Measurements from ENCODE around the gene TVP23B. TPM values are rescaled to one million over a fixed set of nuclear protein-coding genes. Genes with fewer than 3 reads are reported as not detected.
"Not testable (repeated sequence)": the region's sequence is repeated elsewhere in the genome, so short reads cannot be mapped to it uniquely, and the experiment has no call there.

TVP23B gene
- total and polyA plus RNA-seq, 3 experiments from 2014 or later = 38.8 to 53.1 (median 44.4) TPM

DNA sequence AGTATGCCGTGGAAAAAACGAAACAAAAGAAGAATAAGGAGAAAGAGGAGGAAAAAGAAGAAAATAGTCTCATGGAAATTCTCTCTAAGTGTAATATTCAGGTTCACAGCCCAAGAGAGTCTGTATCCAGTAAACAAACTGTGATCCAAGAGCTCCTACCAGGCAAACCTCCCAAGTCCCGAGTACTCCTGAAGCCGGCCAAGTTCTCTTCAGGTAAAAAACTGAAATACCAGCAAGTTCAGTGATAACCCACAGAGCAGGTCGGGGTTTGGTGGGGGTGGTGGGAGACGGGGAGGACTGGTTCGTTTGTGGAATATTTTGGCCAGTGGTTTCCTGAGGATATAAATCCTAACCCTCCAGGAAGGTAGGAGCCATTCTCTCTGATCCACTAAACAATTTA is 8.5 kb upstream of the TVP23B start:
- Mint-ChIP-seq H3K4me3 (no peak overlapping the region), H3K27ac (no peak overlapping the region), H3K27me3 (peaks cover 4 to 9% of the 10 kb centered on the region in 2 donors), H3K4me1 (no peaks in the 10 kb centered on the region), H3K9me3 (no peaks in the 10 kb centered on the region), H3K36me3 (peaks cover 0 to 4% (median 0%) of the 10 kb centered on the region in 3 donors)
- no peak for DNase-seq
- Histone ChIP-seq H3K4me1 (ENCODE audit: insufficient read depth, low read length) (no peaks in the 10 kb centered on the region), H3K9me3 (ENCODE audit: low read length) (no peaks in the 10 kb centered on the region), H3K27me3 (ENCODE audit: insufficient read depth, low read length, poor library complexity, severe bottlenecking) (no peaks in the 10 kb centered on the region), H3K4me3 (ENCODE audit: low read length) (no peak overlapping the region), H3K36me3 (ENCODE audit: insufficient read depth, low read length) (no peaks in the 10 kb centered on the region), H3K27ac (ENCODE audit: low read depth, low read length) (no peak overlapping the region)
- ChIA-PET POLR2A (no interaction called here), CTCF (no interaction called here)

- DNase-seq = peak in 1 of 5 donors; percentile 17
- H3K27me3 Mint-ChIP-seq; H3K27ac ChIP-seq (ENCODE audit: low read depth, low read length); H3K4me3 ChIP-seq (ENCODE audit: low read length); POLR2A ChIA-PET; H3K4me1 ChIP-seq (ENCODE audit: insufficient read depth, low read length); H3K9me3 Mint-ChIP-seq; H3K36me3 Mint-ChIP-seq; H3K27me3 ChIP-seq (ENCODE audit: insufficient read depth, low read length, poor library complexity, severe bottlenecking); H3K36me3 ChIP-seq (ENCODE audit: insufficient read depth, low read length); H3K9me3 ChIP-seq (ENCODE audit: low read length); CTCF ChIA-PET: not testable (repeated sequence)
- Mint-ChIP-seq H3K27ac (peak overlapping the region; percentile 42 to 92 (median 76)), H3K4me3 (peak overlapping the region in 5 of 7 donors; percentile 43 to 67 (median 59)), H3K4me1 (peaks cover 20 to 36% (median 32%) of the 10 kb centered on the region in 3 donors)
Observed at GRCh38 chr17:18781805-18782204, 822 bp downstream of the TVP23B start.

- H3K9me3 ChIP-seq (ENCODE audit: low read length); CTCF ChIA-PET; H3K9me3 Mint-ChIP-seq; H3K27me3 Mint-ChIP-seq; POLR2A ChIA-PET; H3K27ac ChIP-seq (ENCODE audit: low read depth, low read length); DNase-seq; H3K27me3 ChIP-seq (ENCODE audit: insufficient read depth, low read length, poor library complexity, severe bottlenecking); H3K36me3 ChIP-seq (ENCODE audit: insufficient read depth, low read length); H3K4me1 ChIP-seq (ENCODE audit: insufficient read depth, low read length); H3K4me3 ChIP-seq (ENCODE audit: low read length): not testable (repeated sequence)
- peaks cover 0 to 29% (median 2%) of the 10 kb centered on the region in 3 donors for H3K36me3 Mint-ChIP-seq
- peak overlapping the region in 1 of 7 donors; percentile 89 for H3K4me3 Mint-ChIP-seq
- H3K27ac Mint-ChIP-seq = peak overlapping the region in 5 of 8 donors; percentile 7 to 83 (median 41)
- H3K4me1 Mint-ChIP-seq = peaks cover 30 to 58% (median 51%) of the 10 kb centered on the region in 3 donors
Observed at GRCh38 chr17:18785933-18786332, 5.0 kb downstream of the TVP23B start.

- H3K27ac ChIP-seq (ENCODE audit: low read depth, low read length); H3K4me3 Mint-ChIP-seq; POLR2A ChIA-PET; H3K27me3 ChIP-seq (ENCODE audit: insufficient read depth, low read length, poor library complexity, severe bottlenecking); H3K4me1 ChIP-seq (ENCODE audit: insufficient read depth, low read length); H3K9me3 ChIP-seq (ENCODE audit: low read length); H3K27me3 Mint-ChIP-seq; DNase-seq; H3K4me3 ChIP-seq (ENCODE audit: low read length); H3K36me3 ChIP-seq (ENCODE audit: insufficient read depth, low read length); H3K9me3 Mint-ChIP-seq; CTCF ChIA-PET: not testable (repeated sequence)
- Mint-ChIP-seq H3K36me3 (peaks cover 0 to 31% (median 2%) of the 10 kb centered on the region in 3 donors), H3K4me1 (peaks cover 30 to 56% (median 51%) of the 10 kb centered on the region in 3 donors), H3K27ac (peak overlapping the region in 1 of 8 donors; percentile 22)
Observed at GRCh38 chr17:18786890-18787289, 5.9 kb downstream of the TVP23B start.

DNA sequence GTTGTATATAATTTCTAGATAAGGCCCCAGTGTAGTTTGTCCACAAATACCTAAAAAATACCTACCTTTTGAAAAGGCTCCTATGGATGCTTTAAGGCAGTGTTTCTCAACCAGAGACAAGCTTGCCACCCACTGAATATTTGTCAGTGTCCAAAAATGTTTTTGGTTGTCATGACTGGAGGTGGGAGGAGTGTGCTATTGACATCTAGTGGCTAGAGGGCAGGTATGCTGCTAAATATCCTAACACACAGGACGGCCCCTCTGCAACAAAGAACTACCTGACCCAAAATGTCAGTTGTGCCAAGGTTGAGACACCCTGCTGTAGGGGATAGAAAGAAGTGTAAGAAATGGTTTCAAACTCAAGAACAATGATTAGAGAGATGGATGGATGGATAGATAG is 10.4 kb downstream of the TVP23B start:
- H3K27ac ChIP-seq (ENCODE audit: low read depth, low read length); H3K27me3 Mint-ChIP-seq; H3K27ac Mint-ChIP-seq; DNase-seq; POLR2A ChIA-PET; H3K9me3 ChIP-seq (ENCODE audit: low read length); H3K27me3 ChIP-seq (ENCODE audit: insufficient read depth, low read length, poor library complexity, severe bottlenecking); H3K9me3 Mint-ChIP-seq; H3K4me3 ChIP-seq (ENCODE audit: low read length); H3K4me1 ChIP-seq (ENCODE audit: insufficient read depth, low read length); H3K4me3 Mint-ChIP-seq; CTCF ChIA-PET; H3K36me3 ChIP-seq (ENCODE audit: insufficient read depth, low read length): not testable (repeated sequence)
- peaks cover 0 to 39% (median 2%) of the 10 kb centered on the region in 3 donors for H3K36me3 Mint-ChIP-seq
- H3K4me1 Mint-ChIP-seq = peaks cover 21 to 42% (median 40%) of the 10 kb centered on the region in 3 donors

DNA sequence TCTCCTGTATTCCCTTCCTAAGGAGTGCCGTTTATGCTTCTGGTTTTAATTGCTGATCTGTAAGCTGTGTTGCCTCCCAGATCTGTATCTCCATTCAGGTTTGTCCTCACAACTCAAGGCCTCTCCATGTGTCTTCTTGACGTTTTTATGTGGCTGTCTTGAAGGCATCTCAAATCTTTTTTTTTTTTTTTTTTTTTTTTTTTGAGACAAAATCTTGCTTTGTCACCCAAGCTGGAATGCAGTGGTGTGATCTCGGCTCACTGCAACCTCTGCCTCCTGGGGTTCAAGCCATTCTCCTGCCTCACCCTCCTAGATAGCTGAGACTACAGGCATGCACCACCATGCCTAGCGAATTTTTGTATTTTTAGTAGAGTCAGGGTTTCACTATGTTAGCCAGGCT is 13.9 kb downstream of the TVP23B start:
- H3K27me3 Mint-ChIP-seq; H3K9me3 Mint-ChIP-seq; POLR2A ChIA-PET; DNase-seq; H3K27ac ChIP-seq (ENCODE audit: low read depth, low read length); H3K9me3 ChIP-seq (ENCODE audit: low read length); CTCF ChIA-PET; H3K27me3 ChIP-seq (ENCODE audit: insufficient read depth, low read length, poor library complexity, severe bottlenecking); H3K4me3 Mint-ChIP-seq; H3K36me3 ChIP-seq (ENCODE audit: insufficient read depth, low read length); H3K4me1 ChIP-seq (ENCODE audit: insufficient read depth, low read length); H3K4me3 ChIP-seq (ENCODE audit: low read length): not testable (repeated sequence)
- peaks cover 0 to 49% (median 7%) of the 10 kb centered on the region in 3 donors for H3K36me3 Mint-ChIP-seq
- peak overlapping the region in 2 of 8 donors; percentile 11 to 72 for H3K27ac Mint-ChIP-seq
- H3K4me1 Mint-ChIP-seq = peaks cover 9 to 20% (median 18%) of the 10 kb centered on the region in 3 donors

DNA sequence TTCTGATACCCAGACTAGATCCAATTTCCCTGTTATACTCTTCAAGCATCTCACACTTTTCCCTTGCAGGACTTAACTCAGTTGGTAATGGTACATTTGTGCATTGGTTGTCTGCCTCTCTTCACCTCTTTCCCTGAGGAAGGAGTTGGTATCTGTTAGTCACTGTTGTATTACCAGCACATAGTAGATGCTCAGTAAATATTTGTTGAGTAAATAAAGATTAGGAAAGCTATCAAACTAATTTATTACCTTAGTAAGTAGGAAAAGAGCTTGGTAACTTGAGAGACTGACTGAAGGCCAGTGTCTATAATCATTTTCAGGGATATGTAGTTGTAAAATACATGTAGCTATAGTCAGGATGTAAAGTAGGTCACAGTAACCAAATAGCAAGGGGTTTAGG is 15.9 kb downstream of the TVP23B start:
- H3K9me3 ChIP-seq (ENCODE audit: low read length); H3K36me3 ChIP-seq (ENCODE audit: insufficient read depth, low read length); DNase-seq; H3K9me3 Mint-ChIP-seq; H3K4me3 Mint-ChIP-seq; H3K27ac ChIP-seq (ENCODE audit: low read depth, low read length); CTCF ChIA-PET; H3K27me3 Mint-ChIP-seq; H3K4me3 ChIP-seq (ENCODE audit: low read length); H3K27ac Mint-ChIP-seq; H3K27me3 ChIP-seq (ENCODE audit: insufficient read depth, low read length, poor library complexity, severe bottlenecking); POLR2A ChIA-PET; H3K4me1 ChIP-seq (ENCODE audit: insufficient read depth, low read length): not testable (repeated sequence)
- peaks cover 6 to 20% (median 12%) of the 10 kb centered on the region in 3 donors for H3K4me1 Mint-ChIP-seq
- peaks cover 0 to 55% (median 7%) of the 10 kb centered on the region in 3 donors for H3K36me3 Mint-ChIP-seq

- H3K27ac ChIP-seq (ENCODE audit: low read depth, low read length); H3K27me3 Mint-ChIP-seq; H3K9me3 Mint-ChIP-seq; H3K27me3 ChIP-seq (ENCODE audit: insufficient read depth, low read length, poor library complexity, severe bottlenecking); H3K4me3 ChIP-seq (ENCODE audit: low read length); H3K4me1 Mint-ChIP-seq; H3K9me3 ChIP-seq (ENCODE audit: low read length); H3K4me3 Mint-ChIP-seq; POLR2A ChIA-PET; DNase-seq; H3K36me3 ChIP-seq (ENCODE audit: insufficient read depth, low read length); H3K4me1 ChIP-seq (ENCODE audit: insufficient read depth, low read length); H3K27ac Mint-ChIP-seq; CTCF ChIA-PET: not testable (repeated sequence)
- peaks cover 0 to 62% (median 6%) of the 10 kb centered on the region in 3 donors for H3K36me3 Mint-ChIP-seq
Observed at GRCh38 chr17:18803458-18804245, 22.7 kb downstream of the TVP23B start.
